Measurements from ENCODE around the gene GPR153. TPM values are rescaled to one million over a fixed set of nuclear protein-coding genes. Genes with fewer than 3 reads are reported as not detected.

The GPR153 gene
- total and polyA plus RNA-seq, 2 experiments from 2014 or later, result 0.69 to 8.0 TPM

- H3K4me3 ChIP-seq, result no peak overlapping the region
- H3K27me3 ChIP-seq (replicated peaks; ENCODE audit: insufficient read depth), result no peaks in the 10 kb centered on the region
- H3K9me3 ChIP-seq (ENCODE audit: low read depth), result no peaks in the 10 kb centered on the region
- in situ Hi-C loops (cut with MboI), result no loop called here
- H4K20me1 ChIP-seq (ENCODE audit: insufficient read depth), result no peaks in the 10 kb centered on the region
- H3K27ac ChIP-seq, result no peak overlapping the region
- 82 to 86% methylated on average over 12 to 15 of the region's 15 CpGs for WGBS, 2 experiments (ENCODE audit: low coverage in 1 of 2, low lambda C conversion rate in 2 of 2, missing lambda C conversion rate in 2 of 2)
- no peaks in the 10 kb centered on the region for H3K9me2 ChIP-seq (ENCODE audit: insufficient read depth)
- H3K79me2 ChIP-seq (ENCODE audit: insufficient read depth), result no peaks in the 10 kb centered on the region
- no peak overlapping the region for H2AFZ ChIP-seq
- H3K4me2 ChIP-seq (ENCODE audit: unreplicated experiment), result no peak overlapping the region
- TF ChIP-seq EZH2 (IDR thresholded peaks at IDR 0.05; ENCODE audit: insufficient read depth, poor library complexity, severe bottlenecking) (no peak), EZH2phosphoT487 (IDR thresholded peaks at IDR 0.05; ENCODE audit: insufficient read depth, low read depth) (no peak)
- no peak for DNase-seq
- H3F3A ChIP-seq (ENCODE audit: insufficient read depth), result no peaks in the 10 kb centered on the region
- H3K4me1 ChIP-seq (ENCODE audit: insufficient read depth), result no peaks in the 10 kb centered on the region
- no peaks in the 10 kb centered on the region for H3K36me3 ChIP-seq (ENCODE audit: low read depth)
- H3K9ac ChIP-seq, result no peak overlapping the region
These were observed 9.1 kb downstream of the GPR153 start for GRCh38 chr1:6251681-6252373.

- Histone ChIP-seq H3K9ac (no peak overlapping the region), H3K4me3 (no peak overlapping the region), H3K4me1 (ENCODE audit: insufficient read depth) (no peaks in the 10 kb centered on the region), H3K79me2 (ENCODE audit: insufficient read depth) (no peaks in the 10 kb centered on the region), H3K9me3 (ENCODE audit: low read depth) (no peaks in the 10 kb centered on the region), H3K27me3 (replicated peaks; ENCODE audit: insufficient read depth) (no peaks in the 10 kb centered on the region), H3F3A (ENCODE audit: insufficient read depth) (no peaks in the 10 kb centered on the region), H3K4me2 (ENCODE audit: unreplicated experiment) (no peak overlapping the region), H4K20me1 (ENCODE audit: insufficient read depth) (no peaks in the 10 kb centered on the region), H3K9me2 (ENCODE audit: insufficient read depth) (no peaks in the 10 kb centered on the region), H3K36me3 (ENCODE audit: low read depth) (no peaks in the 10 kb centered on the region), H2AFZ (no peak overlapping the region), H3K27ac (no peak overlapping the region)
- whole genome bisulfite sequencing, 2 experiments (ENCODE audit: low coverage in 1 of 2, low lambda C conversion rate in 2 of 2, missing lambda C conversion rate in 2 of 2), result 83 to 88% methylated on average over 15 to 19 of the region's 19 CpGs
- DNase-seq, result no peak
- in situ Hi-C loops (cut with MboI), result no loop called here
- TF ChIP-seq EZH2 (IDR thresholded peaks at IDR 0.05; ENCODE audit: insufficient read depth, poor library complexity, severe bottlenecking) (no peak), EZH2phosphoT487 (IDR thresholded peaks at IDR 0.05; ENCODE audit: insufficient read depth, low read depth) (no peak)
These were observed 9.7 kb downstream of the GPR153 start for GRCh38 chr1:6251233-6251632.

GRCh38 chr1:6249739-6250689 lies 10.9 kb downstream of the GPR153 start:
- H3F3A ChIP-seq (ENCODE audit: insufficient read depth), result no peaks in the 10 kb centered on the region
- H3K27me3 ChIP-seq (replicated peaks; ENCODE audit: insufficient read depth), result no peaks in the 10 kb centered on the region
- DNase-seq, result no peak
- no peak overlapping the region for H3K4me2 ChIP-seq (ENCODE audit: unreplicated experiment)
- no peak overlapping the region for H3K9ac ChIP-seq
- no peak overlapping the region for H3K27ac ChIP-seq
- 65 to 69% methylated on average over 38 to 67 of the region's 71 CpGs for WGBS, 2 experiments (ENCODE audit: low coverage in 1 of 2, low lambda C conversion rate in 2 of 2, missing lambda C conversion rate in 2 of 2)
- no peak for TF ChIP-seq EZH2phosphoT487 (IDR thresholded peaks at IDR 0.05; ENCODE audit: insufficient read depth, low read depth)
- no peak for TF ChIP-seq EZH2 (IDR thresholded peaks at IDR 0.05; ENCODE audit: insufficient read depth, poor library complexity, severe bottlenecking)
- H3K4me3 ChIP-seq, result no peak overlapping the region
- no peaks in the 10 kb centered on the region for H3K4me1 ChIP-seq (ENCODE audit: insufficient read depth)
- H3K9me3 ChIP-seq (ENCODE audit: low read depth), result no peaks in the 10 kb centered on the region
- in situ Hi-C loops (cut with MboI), result loop anchor here (5.0 kb wide), 1 partner anchor 92 kb away; no protein-coding TSS in a partner anchor
- H3K9me2 ChIP-seq (ENCODE audit: insufficient read depth), result no peaks in the 10 kb centered on the region
- no peaks in the 10 kb centered on the region for H3K36me3 ChIP-seq (ENCODE audit: low read depth)
- no peaks in the 10 kb centered on the region for H4K20me1 ChIP-seq (ENCODE audit: insufficient read depth)
- H2AFZ ChIP-seq, result no peak overlapping the region
- no peaks in the 10 kb centered on the region for H3K79me2 ChIP-seq (ENCODE audit: insufficient read depth)

GRCh38 chr1:6248932-6249738 lies 11.8 kb downstream of the GPR153 start:
- Histone ChIP-seq H3K27me3 (replicated peaks; ENCODE audit: insufficient read depth) (no peaks in the 10 kb centered on the region), H3K4me3 (0 out of 2 replicates have a peak overlapping the region, but pooled peaks have one; percentile 22), H3K36me3 (ENCODE audit: low read depth) (no peaks in the 10 kb centered on the region), H3K9ac (no peak overlapping the region), H3K9me2 (ENCODE audit: insufficient read depth) (no peaks in the 10 kb centered on the region), H3K9me3 (ENCODE audit: low read depth) (no peaks in the 10 kb centered on the region), H4K20me1 (ENCODE audit: insufficient read depth) (no peaks in the 10 kb centered on the region), H2AFZ (no peak overlapping the region), H3K79me2 (ENCODE audit: insufficient read depth) (no peaks in the 10 kb centered on the region), H3F3A (ENCODE audit: insufficient read depth) (no peaks in the 10 kb centered on the region), H3K4me2 (ENCODE audit: unreplicated experiment) (no peak overlapping the region), H3K27ac (no peak overlapping the region), H3K4me1 (ENCODE audit: insufficient read depth) (no peaks in the 10 kb centered on the region)
- DNase-seq, result peak; percentile 52
- TF ChIP-seq EZH2 (IDR thresholded peaks at IDR 0.05; ENCODE audit: insufficient read depth, poor library complexity, severe bottlenecking) (no peak), EZH2phosphoT487 (IDR thresholded peaks at IDR 0.05; ENCODE audit: insufficient read depth, low read depth) (no peak)
- in situ Hi-C loops (cut with MboI), result loop anchor here (5.0 kb wide), 1 partner anchor 93 kb away; no protein-coding TSS in a partner anchor
- 21 to 28% methylated on average over 47 to 77 of the region's 96 CpGs for WGBS, 2 experiments (ENCODE audit: low coverage in 1 of 2, low lambda C conversion rate in 2 of 2, missing lambda C conversion rate in 2 of 2)

Measured in GM23248 (cell line).